COLO668 (cell line): ENCODE measurements around the gene MOK.

Experiments
- DNase-seq: peaks from one replicate; lab custom pipeline; 2025; ENCODE audit not compliant: unreplicated experiment; lab: John Stamatoyannopoulos, UW

MOK gene

DNA sequence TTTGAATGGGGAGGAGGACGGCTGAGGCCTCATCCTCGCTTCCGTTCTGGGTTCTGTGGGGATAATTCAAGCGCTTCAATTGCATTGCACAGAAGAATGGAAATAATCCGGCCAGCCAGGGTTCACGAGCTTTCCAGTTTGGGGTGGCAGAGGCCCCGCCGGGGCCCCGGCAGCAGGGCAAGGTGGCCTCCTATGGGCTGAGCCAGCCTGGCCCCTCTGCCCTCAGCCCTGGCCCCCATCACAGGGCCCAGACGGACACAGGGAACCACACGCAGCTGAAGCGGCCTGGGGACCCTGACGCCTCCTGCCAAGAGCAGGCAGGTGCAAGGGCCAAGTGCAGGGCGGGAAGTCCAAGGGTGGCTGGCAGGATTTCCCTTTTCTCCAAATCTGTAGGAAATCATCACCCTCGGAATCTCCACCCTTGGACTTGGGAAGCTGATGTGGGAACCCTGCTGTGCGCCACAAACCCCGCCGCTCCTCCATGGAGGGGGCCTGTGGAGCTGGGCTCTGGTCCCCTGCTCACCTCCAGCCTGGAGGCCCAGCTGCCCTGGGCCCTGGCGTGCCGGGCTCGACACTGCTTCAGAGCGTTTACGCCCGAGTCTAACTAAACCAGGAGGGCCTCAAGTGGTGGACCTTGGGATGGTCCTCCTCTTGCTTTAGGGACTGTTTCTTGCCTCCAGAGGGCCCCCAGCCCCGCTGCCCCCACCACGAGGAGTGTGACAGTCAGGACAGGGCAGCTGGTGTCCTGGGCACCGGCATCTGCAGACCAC lies 78.4 kb downstream of the MOK start:
- no peak for DNase-seq

GRCh38 chr14:102225936-102226335 lies 79.0 kb downstream of the MOK start:
- no peak for DNase-seq

DNA sequence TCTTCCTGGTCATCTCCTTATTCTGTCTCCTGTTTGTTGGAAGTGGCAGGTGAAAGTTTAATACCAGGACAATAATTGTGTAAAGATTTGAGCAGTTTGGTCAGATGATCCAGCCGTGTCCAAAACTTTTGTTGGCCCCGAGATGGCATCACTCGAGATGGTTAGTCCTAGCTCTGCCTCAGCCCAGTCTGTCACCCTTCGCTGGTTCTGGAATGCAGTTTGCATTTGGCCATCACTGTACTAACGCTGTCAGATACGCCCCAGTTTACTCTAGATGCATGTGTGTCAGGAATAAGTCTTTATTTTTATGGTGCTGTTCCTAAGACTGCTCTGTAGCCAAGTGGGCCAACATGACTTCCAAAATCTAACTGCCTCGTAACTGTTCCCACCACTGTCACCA lies 79.6 kb downstream of the MOK start:
- no peak for DNase-seq

- DNase-seq, result no peak
Observed at GRCh38 chr14:102223682-102224081, 81.3 kb downstream of the MOK start.

GRCh38 chr14:102222751-102223150 lies 82.2 kb downstream of the MOK start:
- no peak for DNase-seq

GRCh38 chr14:102222009-102222575 lies 82.9 kb downstream of the MOK start:
- DNase-seq, result no peak

DNA sequence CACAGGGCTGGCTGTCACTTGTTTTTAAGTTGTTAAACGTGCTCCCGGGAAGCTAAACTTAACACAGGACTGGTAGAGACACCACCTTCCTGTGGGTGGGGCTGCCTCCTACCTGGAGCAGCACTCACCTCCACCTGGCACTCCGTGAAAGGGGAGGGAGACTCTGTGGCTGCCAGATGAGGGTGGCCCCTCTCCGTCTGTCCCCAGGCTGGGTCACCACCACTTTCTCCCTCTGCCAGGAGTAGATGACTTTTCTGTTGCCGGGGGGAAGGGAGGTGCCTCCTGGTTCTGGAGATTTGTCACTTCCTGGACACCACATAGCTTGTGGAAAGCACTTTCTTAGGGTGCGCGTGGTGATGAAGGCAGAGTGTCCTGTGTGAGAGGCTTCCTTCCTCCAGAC lies 83.9 kb downstream of the MOK start:
- DNase-seq, result no peak

DNA sequence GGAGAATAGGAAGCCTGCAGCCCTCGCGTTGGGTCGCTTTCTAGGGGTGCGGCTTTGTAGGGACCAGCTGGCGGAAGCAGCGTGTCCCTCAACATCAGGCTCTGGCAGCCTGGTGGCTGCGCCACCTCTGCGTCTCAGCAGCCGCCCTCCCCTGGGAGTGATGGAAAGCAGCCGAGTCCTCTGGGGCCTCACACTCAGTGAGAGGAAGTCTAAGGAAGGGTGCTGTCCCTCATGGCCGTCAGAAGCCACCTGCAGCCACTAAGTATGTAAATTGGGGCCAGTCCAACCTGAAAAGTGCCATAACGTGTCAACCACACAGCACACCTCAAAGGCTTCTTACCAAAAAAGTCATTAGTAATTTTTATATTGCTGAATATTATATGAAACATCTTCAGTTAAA lies 84.9 kb downstream of the MOK start:
- no peak for DNase-seq

DNA sequence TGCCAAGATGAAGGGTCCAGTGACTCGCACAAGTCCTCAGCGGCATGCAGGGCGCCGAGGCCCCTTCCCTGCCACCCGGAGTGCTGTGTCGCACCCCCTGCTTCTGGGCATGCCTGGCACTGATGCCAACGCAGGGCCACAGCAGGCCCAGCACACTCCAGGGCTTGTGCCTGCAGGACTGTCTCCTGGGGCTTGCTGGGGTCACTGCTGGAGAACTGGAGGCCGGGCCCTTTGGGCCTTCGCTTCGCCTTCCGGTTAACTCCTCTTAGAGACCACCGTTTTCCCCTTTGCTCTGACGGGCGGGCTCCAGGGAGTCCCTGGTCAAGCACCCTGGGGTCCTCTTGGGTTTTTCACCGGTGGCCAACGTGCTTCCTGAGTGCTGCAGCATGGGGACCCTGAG lies 85.6 kb downstream of the MOK start:
- no peak for DNase-seq

- DNase-seq, result no peak
Observed at GRCh38 chr14:102218688-102219087, 86.3 kb downstream of the MOK start.

DNA sequence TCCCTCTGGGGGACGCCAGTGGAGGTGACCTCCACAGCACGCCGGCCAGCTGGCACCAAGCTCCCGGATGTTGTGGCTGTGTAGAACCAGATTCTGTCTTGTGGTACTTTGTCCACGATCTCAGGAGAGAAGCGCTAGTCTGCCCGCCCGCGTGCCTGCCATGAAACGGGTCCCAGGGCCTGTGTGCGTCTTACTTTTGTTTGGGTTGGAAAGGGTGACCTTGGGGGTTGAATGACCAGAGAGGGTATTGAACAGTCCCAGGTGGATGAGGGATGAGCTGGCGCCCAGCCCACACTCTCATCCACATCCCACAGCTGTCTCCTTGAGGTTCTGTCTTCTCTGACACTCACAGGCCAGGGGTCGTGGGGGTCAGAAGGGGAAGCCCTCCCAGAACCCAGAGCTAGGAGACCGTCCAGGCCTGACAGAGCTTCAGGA lies 87.0 kb downstream of the MOK start:
- DNase-seq, result no peak

- DNase-seq, result no peak
Observed at GRCh38 chr14:102217399-102217798, 87.6 kb downstream of the MOK start.

DNA sequence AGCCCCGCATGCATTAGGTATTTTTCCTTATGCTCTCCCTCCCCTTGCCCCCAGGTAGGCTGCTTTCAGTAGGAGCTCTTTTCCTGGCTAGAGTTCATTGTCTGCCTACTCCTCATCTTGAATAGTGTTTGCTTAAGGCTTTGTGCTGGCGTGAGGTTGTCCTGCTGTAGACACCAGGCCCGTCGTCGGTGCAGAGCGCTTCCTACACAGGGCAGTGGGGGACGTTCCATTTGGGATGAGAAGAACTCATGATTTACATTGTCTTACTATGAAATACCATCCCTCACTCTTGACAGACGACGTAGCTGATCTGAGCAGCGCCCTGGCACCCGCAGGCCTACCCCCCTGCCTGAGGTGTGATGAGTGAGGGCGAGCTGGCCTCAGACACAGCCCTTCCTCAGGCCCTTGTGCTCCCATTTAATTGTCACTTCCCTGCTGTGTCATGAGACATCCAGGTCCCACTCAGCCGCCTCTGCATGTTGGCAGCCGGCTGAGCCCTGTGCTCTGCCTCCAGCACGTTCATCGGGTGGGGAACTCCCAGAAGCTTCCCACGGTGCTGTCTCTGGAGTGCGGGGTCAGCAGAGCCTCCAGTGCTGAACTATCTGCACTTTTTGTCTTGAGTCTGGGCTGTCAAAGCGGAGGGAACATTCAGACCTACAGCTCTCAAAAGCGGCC lies 89.3 kb downstream of the MOK start:
- DNase-seq, result no peak

DNA sequence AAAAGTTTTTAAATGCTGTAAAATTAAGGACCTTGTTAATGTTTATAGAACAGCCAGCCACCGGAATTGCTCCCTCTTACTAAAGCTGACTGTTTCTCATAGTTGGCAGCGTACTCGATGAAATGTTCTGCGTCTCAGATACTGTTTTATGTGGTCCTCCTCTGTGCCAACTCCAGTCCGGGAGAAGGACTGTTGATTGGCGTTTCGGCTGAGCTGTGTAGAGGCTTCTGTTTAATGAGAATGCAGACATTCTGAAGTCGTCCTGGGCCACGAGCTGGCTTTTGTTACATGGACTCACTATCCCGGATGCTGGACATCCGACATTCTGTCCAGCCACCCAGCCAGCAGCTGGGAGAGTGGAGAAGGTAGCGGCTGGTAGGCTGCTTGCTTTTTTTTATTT lies 89.9 kb downstream of the MOK start:
- DNase-seq, result no peak

DNA sequence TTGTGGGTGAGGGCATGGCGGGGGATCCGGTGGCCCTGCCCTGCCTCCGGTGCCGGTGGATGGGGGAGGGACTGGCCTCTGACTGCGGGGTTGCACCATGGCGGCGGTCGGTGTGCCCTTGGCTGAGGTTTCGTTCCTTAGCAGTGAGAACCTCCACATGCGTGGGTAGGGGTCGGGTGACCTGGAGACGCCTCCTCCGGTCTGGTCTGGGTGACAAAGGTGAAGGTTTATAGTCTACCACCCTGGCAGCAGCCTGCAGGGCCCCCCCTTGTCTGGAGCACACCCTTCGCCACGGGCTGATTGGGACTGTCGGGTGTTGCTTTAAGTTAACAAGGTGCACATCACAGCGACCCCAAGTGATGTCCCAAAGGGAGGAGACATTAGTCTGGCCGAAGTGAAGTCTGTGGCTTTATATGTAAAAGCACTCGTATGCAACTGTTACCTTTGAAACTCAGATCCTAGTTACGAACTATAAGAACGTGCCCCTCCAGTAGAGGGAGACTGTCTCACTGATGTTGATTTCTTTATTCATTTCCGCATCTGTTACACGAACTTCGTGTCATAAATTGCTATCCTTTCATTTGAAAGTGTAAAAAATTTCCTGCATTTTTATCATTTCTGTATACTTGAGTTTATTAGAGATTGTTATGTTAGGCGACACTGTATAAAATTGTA lies 90.8 kb downstream of the MOK start:
- no peak for DNase-seq

- no peak for DNase-seq
Observed at GRCh38 chr14:102213470-102213869, 91.5 kb downstream of the MOK start.

- no peak for DNase-seq
Observed at GRCh38 chr14:102212845-102213244, 92.1 kb downstream of the MOK start.

GRCh38 chr14:102212356-102212755 lies 92.6 kb downstream of the MOK start:
- no peak for DNase-seq

GRCh38 chr14:102211240-102211639 lies 93.7 kb downstream of the MOK start:
- DNase-seq, result no peak

DNA sequence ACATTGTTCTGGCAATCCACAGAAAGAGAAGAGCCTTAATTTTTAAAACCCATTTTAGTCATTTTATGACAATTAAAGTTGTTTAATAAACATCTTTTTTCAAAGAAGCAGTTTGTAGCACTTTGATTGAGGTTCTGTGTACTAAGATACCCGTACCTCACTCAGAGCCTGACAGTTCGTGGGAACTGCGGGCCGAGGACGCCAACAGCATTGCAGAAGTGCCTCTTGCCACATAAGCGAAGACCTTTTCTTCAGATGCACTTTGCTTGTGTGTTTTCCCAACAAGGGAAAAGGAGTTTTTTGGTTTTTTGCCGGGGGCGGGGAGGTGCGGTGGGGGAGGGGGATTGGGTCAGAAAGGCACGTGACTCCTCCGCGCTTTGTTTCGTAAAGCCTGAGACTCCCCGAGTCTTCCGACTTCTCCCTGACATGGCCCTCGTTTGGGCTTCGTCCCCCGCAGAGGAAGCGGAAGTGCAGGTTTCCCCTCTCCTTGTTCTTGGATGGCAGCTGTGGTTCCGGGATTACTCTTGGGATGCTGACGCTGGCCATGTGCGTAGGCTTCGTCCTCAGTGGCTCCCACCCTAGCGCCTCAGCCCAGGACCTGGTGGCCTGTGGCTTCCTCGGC lies 94.4 kb downstream of the MOK start:
- no peak for DNase-seq

DNA sequence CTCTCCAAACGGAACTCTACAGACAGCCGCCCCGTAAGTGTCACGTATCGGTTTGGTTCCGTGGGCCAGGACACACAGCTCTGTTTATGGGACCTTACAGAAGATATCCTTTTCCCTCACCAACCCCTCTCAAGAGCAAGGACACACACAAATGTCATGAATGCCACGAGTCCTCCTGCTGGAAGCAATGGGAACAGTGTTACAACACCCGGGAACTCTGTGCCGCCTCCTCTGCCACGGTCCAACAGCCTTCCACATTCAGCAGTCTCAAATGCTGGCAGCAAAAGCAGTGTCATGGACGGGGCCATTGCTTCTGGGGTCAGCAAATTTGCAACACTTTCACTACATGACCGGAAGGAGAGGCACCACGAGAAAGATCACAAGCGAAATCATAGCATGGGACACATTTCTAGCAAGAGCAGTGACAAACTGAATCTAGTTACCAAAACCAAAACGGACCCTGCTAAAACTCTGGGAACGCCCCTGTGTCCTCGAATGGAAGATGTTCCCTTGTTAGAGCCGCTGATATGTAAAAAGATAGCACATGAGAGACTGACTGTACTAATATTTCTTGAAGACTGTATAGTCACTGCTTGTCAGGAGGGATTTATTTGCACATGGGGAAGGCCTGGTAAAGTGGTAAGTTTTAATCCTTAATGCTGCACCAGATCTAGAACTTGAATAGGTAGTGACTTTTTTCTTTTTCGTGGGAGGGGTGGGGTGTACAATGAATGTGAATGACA lies 95.6 kb downstream of the MOK start:
- no peak for DNase-seq
